GM21576 (cell line): ENCODE measurements around the gene VTI1A.
"Not testable (repeated sequence)": the region's sequence is repeated elsewhere in the genome, so short reads cannot be mapped to it uniquely, and the experiment has no call there.

Experiments
- ATAC-seq: cut with Tn5 transposase; IDR thresholded peaks from one replicate; pipeline ENCODE4 v1.9.1; 2021; ENCODE audit warnings: mild to moderate bottlenecking, moderate library complexity; ENCODE audit not compliant: unreplicated experiment

Gene VTI1A

DNA sequence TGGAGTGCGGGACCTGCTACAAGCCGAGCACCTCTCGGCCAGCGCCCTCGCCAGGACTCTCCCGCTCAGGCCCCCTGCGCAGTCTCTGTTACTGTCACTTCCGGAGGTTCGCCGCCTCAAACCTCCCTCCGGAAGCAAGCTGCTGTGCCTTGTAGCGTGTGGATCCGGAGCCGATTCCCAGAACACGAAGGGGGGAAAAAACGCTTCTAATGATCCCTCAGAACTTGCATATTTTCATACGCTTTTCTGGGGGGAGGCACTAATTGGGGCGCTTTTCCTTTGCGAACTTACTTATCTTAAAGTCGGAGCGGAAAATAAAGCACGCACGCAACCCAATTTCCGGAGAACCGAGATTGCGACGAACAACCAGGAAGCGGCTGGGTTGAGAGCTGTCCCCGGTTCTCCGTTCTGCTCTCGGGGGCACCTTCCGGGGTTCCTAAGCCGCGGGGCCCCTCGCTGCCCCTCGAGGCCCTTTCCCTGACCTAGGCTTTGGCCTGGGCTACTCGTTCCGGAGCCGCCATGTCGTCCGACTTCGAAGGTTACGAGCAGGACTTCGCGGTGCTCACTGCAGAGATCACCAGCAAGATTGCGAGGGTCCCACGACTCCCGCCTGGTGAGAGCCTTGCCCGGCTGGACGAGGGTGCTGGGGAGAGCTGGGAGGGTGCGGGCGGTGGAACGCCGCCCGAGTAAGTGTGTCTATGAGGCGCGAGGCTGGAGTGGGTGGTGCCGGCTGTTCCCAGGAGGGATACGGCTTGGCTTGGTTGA, at the start of gene VTI1A, which contains the start of gene ZDHHC6:
Gene VTI1A, plus strand, starts transcription at position 361 of the 765 bp plus-strand sequence. Its CDS starts 159 bp downstream, at position 520.
Gene ZDHHC6, minus strand, starts transcription at position 60 of the 765 bp plus-strand sequence. CDS start 1,478 bp downstream, outside the sequence.
- ATAC-seq = peak; percentile 93

DNA sequence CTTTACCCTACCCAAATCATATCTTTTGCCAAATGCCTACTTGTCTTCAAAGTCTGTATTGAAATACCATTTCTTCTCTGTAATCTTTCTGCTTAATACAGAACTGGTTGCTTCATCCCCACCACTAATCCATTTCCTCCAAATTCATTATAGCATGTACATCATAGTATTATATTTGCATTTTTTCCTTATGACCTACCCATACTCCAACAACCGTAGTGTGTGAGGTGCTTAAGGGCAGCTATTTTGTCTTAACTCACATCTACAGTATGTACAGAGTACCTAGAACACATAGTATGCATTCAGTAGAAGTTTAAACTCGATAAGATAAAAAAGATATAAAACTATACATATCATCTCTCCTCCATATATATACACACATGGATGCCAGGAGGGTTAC, 49.4 kb upstream of the VTI1A start:
- no peak for ATAC-seq

DNA sequence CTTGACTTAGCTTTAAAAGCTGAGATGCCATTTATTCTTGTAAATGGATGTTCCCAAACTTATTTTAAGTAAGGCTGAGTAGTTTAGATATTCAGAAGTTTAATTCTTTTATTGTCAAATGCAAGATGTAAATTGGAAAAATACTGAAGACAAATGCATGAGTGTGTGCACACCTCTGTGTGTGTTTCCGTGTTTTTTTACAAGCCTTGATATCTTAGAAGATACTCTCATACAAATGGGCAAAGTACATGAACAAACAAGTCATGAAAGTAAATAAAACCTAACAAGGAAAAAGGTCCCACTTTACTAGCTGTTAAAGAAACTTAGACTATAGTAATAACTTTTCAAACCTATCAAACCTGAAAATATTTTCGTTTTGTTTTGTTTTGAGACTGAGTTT, 44.1 kb upstream of the VTI1A start:
- no peak for ATAC-seq

DNA sequence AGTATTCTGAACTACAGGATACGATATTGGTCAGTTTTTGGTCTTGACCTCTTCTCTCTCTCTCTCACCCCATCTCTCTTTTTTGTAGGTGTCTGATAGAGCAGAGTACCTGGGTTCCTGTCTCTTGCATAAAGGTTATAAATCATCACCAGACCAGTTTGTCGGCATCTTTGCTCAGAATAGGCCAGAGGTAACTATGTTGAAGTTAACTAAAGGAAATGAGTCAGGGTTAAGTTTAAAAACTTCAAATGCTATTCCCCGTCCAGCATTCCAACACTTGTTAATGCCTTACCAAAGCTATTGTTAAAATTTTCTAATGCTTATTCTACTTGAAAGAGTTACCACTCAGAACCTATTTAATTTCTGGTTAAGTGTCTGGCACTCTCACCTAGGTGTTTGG, 42.4 kb upstream of the VTI1A start:
- ATAC-seq = no peak

DNA sequence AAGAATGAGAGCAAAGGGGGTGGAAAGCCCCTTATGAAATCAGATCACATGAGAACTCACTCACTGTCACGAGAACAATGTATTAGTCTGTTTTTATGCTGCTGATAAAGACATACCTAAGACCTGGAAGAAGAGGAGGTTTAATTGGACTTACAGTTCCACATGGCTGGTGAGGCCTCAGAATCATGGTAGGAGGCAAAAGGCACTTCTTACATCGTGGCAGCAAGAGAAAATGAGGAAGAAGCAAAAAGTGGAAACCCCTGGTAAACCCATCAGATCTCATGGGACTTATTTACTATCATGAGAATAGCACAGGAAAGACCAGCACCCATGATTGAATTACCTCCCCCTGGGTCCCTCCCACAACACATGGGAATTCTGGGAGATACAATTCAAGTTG, 40.2 kb upstream of the VTI1A start:
- not testable (repeated sequence) for ATAC-seq

DNA sequence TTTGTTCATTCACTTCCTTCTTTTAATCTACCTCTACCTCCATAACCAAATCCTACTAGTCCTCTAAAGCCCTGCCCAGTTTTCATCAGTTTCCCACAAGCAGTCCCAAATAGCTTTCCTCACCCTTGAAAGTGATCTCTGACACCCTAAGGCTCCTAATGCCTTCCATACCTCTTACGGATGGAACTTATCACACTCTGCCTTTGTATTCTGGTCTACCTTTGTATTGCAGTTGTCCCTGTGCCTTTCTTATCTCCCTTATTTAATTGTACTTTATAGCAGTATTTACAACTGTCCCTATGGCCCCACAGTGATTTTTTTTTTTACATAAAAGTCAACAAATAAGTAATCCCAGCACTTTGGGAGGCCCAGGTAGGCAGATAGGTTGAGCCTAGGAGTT, 39.3 kb upstream of the VTI1A start:
- ATAC-seq = no peak

DNA sequence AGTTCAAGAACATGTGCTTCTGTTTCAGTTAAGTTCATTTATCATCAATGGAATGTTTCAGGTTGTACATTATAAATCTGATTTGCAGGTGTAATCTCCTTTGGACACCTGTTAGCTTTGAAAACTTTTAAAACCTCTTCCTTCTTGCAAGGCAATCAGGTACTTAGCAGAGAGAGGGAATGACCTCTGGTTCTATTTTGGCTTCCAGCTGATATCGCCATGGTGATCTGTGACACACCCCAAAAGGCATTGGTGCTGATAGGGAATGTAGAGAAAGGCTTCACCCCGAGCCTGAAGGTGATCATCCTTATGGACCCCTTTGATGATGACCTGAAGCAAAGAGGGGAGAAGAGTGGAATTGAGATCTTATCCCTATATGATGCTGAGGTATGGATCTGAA, 37.7 kb upstream of the VTI1A start:
- ATAC-seq = no peak

DNA sequence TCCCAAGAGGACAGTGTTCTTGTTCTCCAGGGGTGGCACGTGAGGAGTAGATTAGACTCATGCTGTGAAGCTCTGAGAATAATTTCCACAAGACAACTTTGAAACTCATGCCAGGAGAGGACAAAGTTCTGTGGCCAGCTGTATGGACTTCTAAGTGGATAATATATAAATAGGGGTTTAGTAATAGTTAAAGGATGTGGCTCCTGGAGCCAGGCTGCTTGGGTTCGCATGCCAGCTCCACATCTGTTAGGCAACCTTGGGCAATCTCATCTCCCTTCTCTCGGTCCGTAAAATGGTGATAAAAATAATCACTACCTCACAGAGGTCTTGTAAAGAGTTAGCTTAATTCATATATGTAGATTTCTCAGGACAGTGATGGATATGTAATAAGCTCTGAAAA, 37.3 kb upstream of the VTI1A start:
- no peak for ATAC-seq

DNA sequence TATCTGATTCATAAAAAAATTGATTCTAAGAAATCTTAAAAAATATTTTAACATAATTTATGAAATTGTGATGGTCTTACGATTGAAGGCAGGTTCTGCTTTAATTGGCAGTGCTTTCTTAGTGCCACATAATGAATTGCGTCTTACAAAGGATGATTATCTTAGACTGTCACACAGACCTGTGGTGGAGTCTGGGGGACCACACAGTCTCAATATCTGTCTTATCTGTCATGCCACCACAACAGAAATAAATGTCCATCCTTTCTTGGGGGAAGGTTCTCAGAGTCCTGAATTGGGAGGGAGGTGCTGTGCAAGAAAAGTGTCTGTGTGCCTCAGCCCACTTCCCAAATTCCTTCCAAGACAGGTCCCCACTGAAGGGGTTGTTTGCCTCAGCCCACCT, 34.3 kb upstream of the VTI1A start:
- ATAC-seq = no peak

DNA sequence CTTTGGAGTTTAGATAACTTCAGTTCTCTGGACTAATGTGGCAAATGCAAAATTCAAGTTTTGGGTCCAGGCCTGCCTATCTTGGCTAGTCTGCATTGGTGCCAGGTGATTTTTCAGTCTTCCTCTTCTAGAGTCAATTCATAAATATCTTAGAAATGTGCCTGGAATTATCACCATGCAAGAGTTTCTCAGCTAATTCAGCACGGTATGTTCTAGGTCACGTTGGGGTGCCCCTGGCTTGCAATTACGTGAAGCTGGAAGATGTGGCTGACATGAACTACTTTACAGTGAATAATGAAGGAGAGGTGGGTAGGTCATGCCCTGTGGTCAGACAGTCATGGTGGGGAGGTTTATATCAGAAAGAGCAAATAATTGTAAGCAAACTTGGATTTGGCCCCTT, 25.3 kb upstream of the VTI1A start:
- no peak for ATAC-seq

DNA sequence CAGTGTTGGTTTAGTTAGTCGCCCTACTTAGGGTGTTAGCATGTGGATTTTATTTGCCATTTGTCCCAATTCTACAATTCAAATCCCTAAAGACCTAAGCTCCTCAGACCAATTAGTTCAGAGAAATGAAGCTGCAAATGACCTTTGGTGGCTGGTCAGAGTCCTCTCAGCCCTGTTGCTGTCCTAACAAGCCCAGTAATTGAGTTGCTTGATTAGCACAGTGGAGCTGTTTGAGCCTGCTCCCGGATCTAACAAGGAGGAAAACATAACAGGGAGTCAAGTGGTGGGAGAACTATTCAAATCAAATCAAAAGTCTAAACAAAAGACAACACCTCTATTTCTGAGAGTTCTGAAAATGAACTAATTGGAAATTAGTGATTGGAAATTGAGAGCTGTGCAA, 22.4 kb upstream of the VTI1A start:
- no peak for ATAC-seq

DNA sequence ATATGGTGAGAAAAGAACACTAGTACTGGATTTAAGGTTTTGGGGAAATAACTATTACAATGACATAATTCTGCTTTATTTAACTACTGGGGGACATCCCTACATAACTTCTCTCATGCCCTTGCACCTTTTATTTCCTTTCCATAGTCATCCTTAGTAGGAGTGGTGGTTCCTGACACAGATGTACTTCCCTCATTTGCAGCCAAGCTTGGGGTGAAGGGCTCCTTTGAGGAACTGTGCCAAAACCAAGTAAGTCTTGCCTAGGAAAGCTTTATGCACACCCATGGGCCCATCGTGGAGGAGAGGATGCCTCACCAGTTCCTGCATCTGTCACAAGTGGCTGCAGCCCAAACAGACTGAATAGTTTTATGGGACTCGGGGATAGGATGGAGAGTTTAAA, 20.9 kb upstream of the VTI1A start:
- no peak for ATAC-seq

DNA sequence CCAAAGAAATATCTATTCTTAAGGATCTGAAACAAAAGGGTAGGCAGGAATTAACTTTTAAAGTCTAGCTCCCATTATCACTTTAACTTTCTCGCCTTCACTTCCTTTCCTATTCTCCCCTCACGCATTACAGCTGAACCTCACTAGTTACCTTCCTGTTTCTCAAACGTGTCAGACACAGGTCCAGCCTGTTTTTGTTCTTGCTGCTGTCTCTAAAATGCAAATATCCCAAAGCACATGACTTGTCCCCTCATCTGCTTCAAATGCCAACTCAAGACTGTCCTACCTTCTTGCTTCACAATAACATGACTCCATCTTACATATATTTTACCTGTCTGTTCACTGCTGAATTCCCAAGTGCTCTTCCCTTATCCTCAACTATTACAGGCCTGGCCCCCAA, 17.9 kb upstream of the VTI1A start:
- ATAC-seq = no peak

DNA sequence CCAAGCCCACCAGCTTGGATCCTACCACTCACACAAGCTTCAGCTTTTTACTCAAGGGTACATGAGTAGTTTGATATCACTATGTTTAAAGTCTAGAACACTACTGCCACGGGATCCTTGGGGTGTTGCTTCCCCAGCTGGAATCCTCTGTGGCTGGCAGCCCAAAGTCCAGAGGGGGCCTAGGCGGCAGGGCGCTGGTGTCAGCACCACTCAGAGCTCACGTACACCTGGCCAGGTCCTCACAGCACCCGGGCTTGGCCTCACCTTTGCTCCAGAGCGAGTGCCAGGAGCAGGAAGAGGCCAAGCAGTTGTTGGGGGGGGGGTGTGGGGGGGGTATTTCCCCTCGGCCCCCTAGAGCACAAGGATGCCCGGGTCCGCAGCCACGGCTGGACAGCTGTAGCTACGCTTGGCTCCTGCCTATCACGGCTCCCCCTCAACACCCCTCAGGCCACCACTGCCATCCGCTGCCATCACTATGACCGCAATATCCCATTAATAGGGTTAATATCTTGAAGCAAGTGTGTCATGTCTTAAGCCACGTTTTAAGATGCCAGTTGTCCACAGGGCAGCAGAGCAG, 17.3 kb upstream of the VTI1A start:
- no peak for ATAC-seq

DNA sequence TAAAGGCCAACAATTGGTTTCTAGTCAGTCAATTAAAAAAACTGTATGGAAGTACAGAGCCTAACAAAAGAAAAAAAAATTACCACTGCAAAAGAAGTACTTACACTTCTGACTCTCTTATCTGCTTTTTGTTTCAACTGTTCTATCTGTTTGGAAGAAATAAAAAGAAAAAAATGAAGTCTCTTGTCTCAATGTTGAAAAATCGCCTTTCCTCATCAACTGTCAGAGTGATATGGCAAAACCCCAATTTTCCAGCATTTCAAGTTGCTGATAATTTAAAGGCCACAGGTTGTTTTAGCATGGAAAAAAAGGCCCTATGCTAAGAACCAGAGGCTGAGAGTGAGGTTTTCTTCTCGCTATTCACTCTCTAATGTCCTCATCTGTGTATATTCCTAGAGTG, 13.9 kb upstream of the VTI1A start:
- no peak for ATAC-seq

DNA sequence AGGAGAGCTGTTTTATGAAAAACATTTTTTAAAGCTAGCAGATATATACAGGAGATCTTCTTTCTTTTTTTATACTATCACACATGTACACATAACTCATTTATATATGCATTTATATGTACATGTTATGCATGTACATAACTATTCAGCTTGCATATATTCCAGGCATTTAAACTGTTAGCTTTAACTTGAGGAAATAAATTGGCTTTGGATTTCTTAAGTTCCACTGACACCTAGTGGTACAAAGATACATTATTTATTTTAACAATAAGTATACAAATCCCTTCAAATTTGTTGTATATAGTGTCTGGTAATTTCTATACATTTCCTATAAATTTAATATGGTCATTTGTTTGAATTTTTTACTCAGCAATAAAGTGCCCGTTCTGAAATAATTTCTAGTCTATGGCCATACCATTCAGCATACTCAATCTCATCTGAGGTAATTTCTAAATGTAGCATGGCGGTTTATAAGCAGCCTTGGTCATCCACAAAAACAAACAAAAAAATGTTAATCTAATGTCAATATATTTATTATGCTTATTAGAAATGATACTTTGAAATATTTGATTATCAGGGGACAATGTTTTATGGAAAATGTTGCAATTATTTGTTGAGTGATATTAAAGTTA, 11.9 kb upstream of the VTI1A start:
- ATAC-seq = no peak

DNA sequence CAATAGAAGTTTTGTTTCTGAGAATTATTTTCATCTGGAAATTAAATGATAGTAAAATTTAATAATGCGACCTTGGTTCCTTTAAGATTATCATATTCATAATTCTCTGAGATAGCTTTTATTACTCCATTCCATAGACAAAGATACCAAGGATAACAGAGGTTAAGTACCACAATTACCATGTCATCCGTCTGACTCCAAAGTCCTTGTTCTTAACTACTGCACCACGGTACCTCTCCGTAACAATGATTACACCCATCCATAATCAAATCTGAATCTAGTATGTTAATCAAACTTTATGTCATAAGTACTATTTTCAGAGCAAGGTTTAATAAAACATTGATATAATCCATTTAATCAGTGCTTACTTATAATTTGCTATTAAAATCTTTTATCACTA, 8.7 kb upstream of the VTI1A start:
- no peak for ATAC-seq

DNA sequence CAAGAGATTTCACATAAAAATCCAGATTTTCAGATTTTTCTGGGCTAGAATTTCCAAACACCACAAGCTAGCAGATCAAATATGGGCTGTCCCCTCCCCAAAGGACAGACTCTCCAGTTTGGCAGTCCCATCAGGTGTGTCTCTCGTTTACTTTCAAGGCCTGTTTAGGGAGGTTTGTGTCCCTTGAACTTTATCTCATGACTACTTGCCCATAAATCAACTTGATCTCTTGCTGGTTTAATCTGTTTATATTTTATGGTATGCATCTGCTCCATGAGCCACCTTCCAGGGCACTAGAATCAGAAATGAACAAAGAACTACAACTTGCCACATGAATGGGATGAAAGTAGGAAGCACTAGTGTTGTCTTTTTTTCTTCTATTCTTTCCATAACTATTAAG, 5.5 kb upstream of the VTI1A start:
- no peak for ATAC-seq

DNA sequence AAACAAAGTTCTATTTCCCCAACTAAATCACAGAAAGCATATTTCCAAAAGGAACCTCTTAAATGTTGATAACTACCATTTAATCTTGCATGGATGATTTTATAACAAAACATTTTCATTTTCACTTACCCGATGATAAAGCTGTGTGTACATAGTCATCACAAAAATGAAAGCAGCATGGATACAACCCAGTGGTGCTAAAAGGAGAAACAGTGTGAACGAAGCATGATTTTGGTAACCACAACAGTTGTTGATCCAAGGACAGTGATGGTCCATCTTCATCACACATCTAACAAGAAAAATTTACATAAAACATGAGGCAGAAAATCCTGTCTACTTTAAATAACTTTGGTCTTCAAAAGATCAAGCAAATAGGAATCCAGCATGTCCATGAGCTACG, 5.0 kb upstream of the VTI1A start:
- no peak for ATAC-seq

DNA sequence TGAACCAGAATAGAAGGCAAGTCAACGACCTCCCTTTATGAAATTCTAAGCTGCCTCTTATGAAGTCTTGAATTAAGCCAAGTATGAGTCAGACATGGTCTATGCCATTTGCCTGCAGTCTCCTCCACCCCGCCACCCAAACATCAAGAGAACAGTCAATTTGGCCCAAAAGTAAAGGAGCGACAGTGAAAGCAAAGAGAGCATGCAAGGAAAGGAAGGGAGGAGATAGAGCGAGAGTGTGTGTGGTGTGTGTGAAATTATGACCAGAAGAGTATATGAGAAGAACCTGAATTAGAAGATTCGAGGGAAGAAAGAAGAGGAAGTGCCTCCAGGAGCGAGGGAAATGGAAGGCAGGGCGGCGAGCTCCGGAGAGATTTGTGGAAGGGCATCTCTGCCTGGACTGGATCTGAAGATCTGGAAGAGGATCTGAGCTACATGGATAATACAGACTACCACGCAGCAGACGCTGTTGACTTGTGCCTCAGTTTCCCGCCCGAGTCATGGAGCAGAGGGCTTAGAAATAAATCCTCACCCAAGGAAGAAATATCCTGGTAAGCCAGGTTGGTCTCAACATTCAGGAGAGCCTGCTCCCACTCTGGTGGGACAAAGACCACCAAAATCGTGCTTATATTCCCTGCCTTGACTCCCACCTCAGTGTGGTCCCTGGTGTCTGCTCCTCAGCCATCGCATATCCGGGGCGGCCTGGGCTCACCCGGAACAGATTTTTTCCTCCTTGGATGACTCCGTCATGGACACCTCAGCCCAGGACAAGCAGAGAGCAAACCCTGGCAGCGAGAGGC, 760 bp upstream of the VTI1A start:
- no peak for ATAC-seq

DNA sequence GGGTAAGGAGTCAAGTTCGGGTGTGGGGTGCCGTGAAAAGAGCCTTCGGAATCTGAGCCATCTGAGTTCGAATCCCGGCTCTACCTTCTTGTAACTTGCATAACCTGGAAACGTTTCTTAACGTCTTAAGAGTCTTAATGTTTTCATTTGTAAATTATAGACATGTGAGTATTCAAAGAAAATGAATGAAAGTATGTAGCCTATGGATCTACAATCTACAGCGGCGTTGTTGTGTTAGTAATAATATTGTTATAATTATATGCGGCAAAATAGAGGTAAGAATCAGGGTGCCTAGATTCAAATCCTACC, 559 bp downstream of the VTI1A start:
- ATAC-seq = no peak

DNA sequence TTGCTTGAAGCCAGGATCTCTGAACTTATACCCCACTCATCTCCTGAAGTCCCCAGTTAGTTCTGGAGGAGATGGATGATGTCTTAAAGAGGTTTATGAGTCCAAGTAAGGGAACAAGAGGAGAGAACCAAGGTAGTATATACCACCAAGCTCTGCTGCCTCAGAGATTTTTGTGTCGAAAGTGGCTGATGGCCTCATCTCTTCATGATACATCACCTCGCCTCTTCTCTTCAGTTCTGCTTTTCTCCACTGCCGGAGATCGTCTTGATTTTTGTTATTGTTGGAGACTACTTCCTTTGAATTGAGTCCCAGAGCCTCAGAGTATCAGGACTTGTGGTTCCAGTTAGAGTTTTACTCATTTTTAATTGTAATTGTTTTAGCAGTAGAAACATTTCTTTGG, 1.9 kb downstream of the VTI1A start:
- no peak for ATAC-seq
